ENCODE measurements around the gene PI16.

GRCh38 chr6:36980876-36981619, 26.5 kb downstream of the PI16 start:
- no peak for TF ChIP-seq POLR2A (IDR thresholded peaks at IDR 0.05)
- no peak for TF ChIP-seq POLR2AphosphoS5 (IDR thresholded peaks at IDR 0.05)
- TF ChIP-seq CTCF (IDR thresholded peaks at IDR 0.05): no peak
